Smooth muscle cell (in vitro differentiated cells): ENCODE data around the gene FNDC11. TPM values are rescaled to one million over a fixed set of nuclear protein-coding genes. Genes with fewer than 3 reads are reported as not detected.

ENCODE experiments used
- DNase-seq: peaks from one replicate; lab custom pipeline; 2025; ENCODE audit not compliant: unreplicated experiment; lab: John Stamatoyannopoulos, UW
- H2AFZ ChIP-seq: fragments of 200-600 bp; sonication (generic); 2 replicates; pipeline ENCODE4 v1.6.0; 2016; ENCODE audit warnings: antibody characterized with exemption, low read depth, mild to moderate bottlenecking
- H3F3A ChIP-seq: fragments of 200-600 bp; sonication (generic); 2 replicates; pipeline ENCODE4 v1.6.0; 2017; ENCODE audit warnings: antibody characterized with exemption, low read depth
- H3K27ac ChIP-seq: fragments of 200-600 bp; sonication (generic); 2 replicates; pipeline ENCODE4 v1.5.1; 2016; ENCODE audit warnings: low read depth, mild to moderate bottlenecking
- H3K27me3 ChIP-seq: fragments of 200-600 bp; sonication (generic); 2 replicates; pipeline ENCODE4 v1.6.1; 2016; ENCODE audit warnings: low read depth, mild to moderate bottlenecking
- H3K36me3 ChIP-seq: fragments of 200-600 bp; sonication (generic); 2 replicates; pipeline ENCODE4 v1.5.1; 2016; ENCODE audit warnings: low read depth
- H3K4me1 ChIP-seq: fragments of 200-600 bp; sonication (generic); 2 replicates; pipeline ENCODE4 v1.5.1; 2016; ENCODE audit warnings: low read depth
- H3K4me2 ChIP-seq: fragments of 200-600 bp; sonication (generic); 2 replicates; pipeline ENCODE4 v1.6.0; 2016; ENCODE audit warnings: mild to moderate bottlenecking
- H3K4me3 ChIP-seq: fragments of 200-600 bp; sonication (generic); 2 replicates; pipeline ENCODE4 v1.5.1; 2016; ENCODE audit warnings: mild to moderate bottlenecking
- H3K79me2 ChIP-seq: fragments of 200-600 bp; sonication (generic); 2 replicates; pipeline ENCODE4 v1.6.0; 2016; ENCODE audit warnings: low read depth, mild to moderate bottlenecking
- H3K9ac ChIP-seq: fragments of 200-600 bp; sonication (generic); 2 replicates; pipeline ENCODE4 v1.6.0; 2016; ENCODE audit warnings: low read depth
- H3K9me3 ChIP-seq: fragments of 200-600 bp; sonication (generic); replicated peaks from 2 replicates; pipeline ENCODE4 v1.5.1; 2016; ENCODE audit warnings: low read depth
- H4K20me1 ChIP-seq: fragments of 200-600 bp; sonication (generic); 2 replicates; pipeline ENCODE4 v1.6.0; 2016; ENCODE audit warnings: low read depth
- CTCF ChIP-seq: fragments of 200-600 bp; sonication (generic); IDR thresholded peaks from 2 replicates; pipeline ENCODE4 v1.5.1; 2017; ENCODE audit warnings: borderline replicate concordance, mild to moderate bottlenecking, antibody characterized with exemption; ENCODE audit not compliant: insufficient read depth, poor library complexity, severe bottlenecking
- WGBS: methylation state at CpG from one replicate; pipeline ENCODE4 v1.1.7; 2016; ENCODE audit warnings: low lambda C conversion rate; 5-methylcytosine and 5-hydroxymethylcytosine counted together
- polyA plus RNA-seq: library from polyadenylated mRNA; unstranded; fragments of >200 nt; fragmentation: Nextera tagmentation; extraction: Ambion mirVana; gene quantifications from 2 replicates; pipeline ENCODE4 v1.2.1, GENCODE V29; 2016
- total RNA-seq: library from RNA; depleted of rRNA; stranded (reverse); fragments of >200 nt; gene quantifications from 2 replicates; pipeline ENCODE4 v1.2.3, GENCODE V29; 2014

The FNDC11 gene
- total and polyA plus RNA-seq, 2 experiments from 2014 or later = 0.72 to 3.6 TPM

- peak overlapping the region; percentile 33 for H2AFZ ChIP-seq
- H3K79me2 ChIP-seq = no peaks in the 10 kb centered on the region
- no peak overlapping the region for H3K9ac ChIP-seq
- no peak overlapping the region for H3K27ac ChIP-seq
- H3K4me3 ChIP-seq = peak overlapping the region; percentile 41
- peak overlapping the region; percentile 84 for H3K4me2 ChIP-seq
- H3K36me3 ChIP-seq = no peaks in the 10 kb centered on the region
- no peaks in the 10 kb centered on the region for H3F3A ChIP-seq
- H3K27me3 ChIP-seq = no peaks in the 10 kb centered on the region
- no peaks in the 10 kb centered on the region for H4K20me1 ChIP-seq
- H3K9me3 ChIP-seq = no peaks in the 10 kb centered on the region
- peak; percentile 88 for DNase-seq
- peaks cover 3% of the 10 kb centered on the region for H3K4me1 ChIP-seq
- TF ChIP-seq CTCF = peak; percentile 83
- WGBS = 27% methylated on average over 29 of the region's 34 CpGs
Measured at GRCh38 chr20:63537525-63538203, 16.3 kb upstream of the FNDC11 start.

GRCh38 chr20:63538204-63539091 is 15.5 kb upstream of the FNDC11 start:
- no peaks in the 10 kb centered on the region for H3F3A ChIP-seq
- H2AFZ ChIP-seq = no peak overlapping the region
- no peak for TF ChIP-seq CTCF
- H4K20me1 ChIP-seq = no peaks in the 10 kb centered on the region
- no peaks in the 10 kb centered on the region for H3K36me3 ChIP-seq
- H3K4me2 ChIP-seq = peak overlapping the region; percentile 84
- H3K27ac ChIP-seq = no peak overlapping the region
- peak overlapping the region; percentile 41 for H3K4me3 ChIP-seq
- H3K9me3 ChIP-seq = no peaks in the 10 kb centered on the region
- no peak overlapping the region for H3K9ac ChIP-seq
- 54% methylated on average over 27 of the region's 27 CpGs for WGBS
- peaks cover 3% of the 10 kb centered on the region for H3K4me1 ChIP-seq
- DNase-seq = no peak
- no peaks in the 10 kb centered on the region for H3K79me2 ChIP-seq
- no peaks in the 10 kb centered on the region for H3K27me3 ChIP-seq

GRCh38 chr20:63539092-63539430 is 14.9 kb upstream of the FNDC11 start:
- no peak for TF ChIP-seq CTCF
- Histone ChIP-seq H3K9me3 (no peaks in the 10 kb centered on the region), H3K4me2 (no peak overlapping the region), H3K27ac (no peak overlapping the region), H3F3A (no peaks in the 10 kb centered on the region), H3K4me3 (no peak overlapping the region), H3K79me2 (no peaks in the 10 kb centered on the region), H3K27me3 (no peaks in the 10 kb centered on the region), H3K9ac (no peak overlapping the region), H3K4me1 (peaks cover 3% of the 10 kb centered on the region), H3K36me3 (no peaks in the 10 kb centered on the region), H2AFZ (no peak overlapping the region), H4K20me1 (no peaks in the 10 kb centered on the region)
- WGBS = 95% methylated on average over 12 of the region's 12 CpGs
- DNase-seq = no peak
